B cell (primary cell): ENCODE results near the gene CFAP61. TPM values are rescaled to one million over a fixed set of nuclear protein-coding genes. Genes with fewer than 3 reads are reported as not detected.
A peak's percentile ranks its signal among the peaks of the same experiment; 100 is the strongest.
"Not testable (repeated sequence)": the region's sequence is repeated elsewhere in the genome, so short reads cannot be mapped to it uniquely, and the experiment has no call there.

Source experiments
- ATAC-seq: fragments of 200-7000 bp; cut with Tn5 transposase; one replicate; pipeline ENCODE4 v1.10.0; 2021; ENCODE audit warnings: low read depth, mild to moderate bottlenecking, moderate number of reproducible peaks, moderate library complexity
- CTCF ChIA-PET: fragments of 350-600 bp; sonication (Branson Sonifier 250); formaldehyde crosslinking; loops from one replicate; lab custom pipeline; 2021; ENCODE audit warnings: antibody characterized with exemption, inconsistent platforms; lab: Charles Lee
- POLR2A ChIA-PET: fragments of 350-600 bp; sonication (Branson Sonifier 250); formaldehyde crosslinking; loops from one replicate; lab custom pipeline; 2021; ENCODE audit warnings: antibody characterized with exemption; lab: Charles Lee
- DNase-seq: peaks from one replicate; pipeline ENCODE4 v3.0.0; 2013
- H2AFZ ChIP-seq: 2 replicates; pipeline ENCODE4 v1.6.1; 2012; ENCODE audit warnings: mild to moderate bottlenecking, low read depth, low read length; ENCODE audit not compliant: insufficient read depth, poor library complexity, severe bottlenecking
- H3K27ac ChIP-seq, 2 donors: 1 replicate in 1 of 2; 2 replicates in 1 of 2; pipeline ENCODE4 v1.5.1; 2012 to 2013; ENCODE audit warnings: low read length in 2 of 2, mild to moderate bottlenecking in 2 of 2, moderate library complexity in 1 of 2
- H3K27me3 ChIP-seq, 4 experiments: fragments of 200-600 bp in 1 of 4; sonication (generic) in 1 of 4; replicated peaks in 1 of 4; 1 replicate in 2 of 4; 2 replicates in 2 of 4; pipeline versions ENCODE4 v1.6.1 to v1.7.0; 2013 to 2016; ENCODE audit warnings: low read length in 3 of 4, mild to moderate bottlenecking in 2 of 4, mixed read lengths in 1 of 4, moderate library complexity in 1 of 4; ENCODE audit not compliant: insufficient read depth in 4 of 4, control insufficient read depth in 3 of 4; ENCODE audit errors: control extremely low read depth in 1 of 4
- H3K36me3 ChIP-seq, 2 experiments: replicated peaks in 1 of 2; 1 replicate in 1 of 2; 2 replicates in 1 of 2; pipeline versions ENCODE4 v1.6.1 to v1.7.1; 2013; ENCODE audit warnings: low read length in 1 of 2; ENCODE audit not compliant: insufficient read depth in 2 of 2, control insufficient read depth in 1 of 2; ENCODE audit errors: control extremely low read depth in 1 of 2, extremely low read depth in 1 of 2
- H3K4me1 ChIP-seq, 2 donors: fragments of 200-600 bp in 1 of 2; sonication (generic) in 1 of 2; 1 replicate in 1 of 2; 2 replicates in 1 of 2; pipeline versions ENCODE4 v1.5.1 to v1.6.1; 2013 to 2017; ENCODE audit warnings: low read length in 2 of 2; ENCODE audit not compliant: control insufficient read depth in 2 of 2, insufficient read depth in 2 of 2
- H3K4me2 ChIP-seq: replicated peaks from 2 replicates; pipeline ENCODE3; 2012; ENCODE audit warnings: mild to moderate bottlenecking, low read depth, low read length; ENCODE audit not compliant: poor library complexity, severe bottlenecking
- H3K4me3 ChIP-seq, 5 experiments: fragments of 200-600 bp in 1 of 5; sonication (generic) in 1 of 5; 1 replicate in 3 of 5; 2 replicates in 2 of 5; pipeline versions ENCODE4 v1.5.1 to v1.7.0; 2011 to 2016; ENCODE audit warnings: low read length in 4 of 5, mild to moderate bottlenecking in 4 of 5, low read depth in 2 of 5, control low read depth in 1 of 5, moderate library complexity in 1 of 5; ENCODE audit not compliant: insufficient read depth in 1 of 5; ENCODE audit errors: control extremely low read depth in 1 of 5, extremely low read depth in 1 of 5
- H3K79me2 ChIP-seq: fragments of 200-600 bp; sonication (generic); one replicate; pipeline ENCODE4 v1.6.0; 2016; ENCODE audit warnings: low read length; ENCODE audit not compliant: control insufficient read depth, insufficient read depth
- H3K9ac ChIP-seq: fragments of 200-600 bp; sonication (generic); 2 replicates; pipeline ENCODE4 v1.6.1; 2017; ENCODE audit warnings: mild to moderate bottlenecking, low read length, moderate library complexity
- H3K9me3 ChIP-seq, 3 donors: one replicate each; pipeline versions ENCODE4 v1.6.1 to v1.7.1; 2013; ENCODE audit warnings: low read length in 2 of 3; ENCODE audit not compliant: control insufficient read depth in 2 of 3, insufficient read depth in 1 of 3; ENCODE audit errors: control extremely low read depth in 1 of 3
- H4K20me1 ChIP-seq: 2 replicates; pipeline ENCODE4 v1.6.0; 2012; ENCODE audit warnings: mild to moderate bottlenecking, low read length; ENCODE audit not compliant: insufficient read depth, control insufficient read depth, poor library complexity, severe bottlenecking
- H3K27ac Mint-ChIP-seq: one replicate; pipeline ENCODE4 v1.8.0; 2021; ENCODE audit warnings: mixed read lengths
- H3K27me3 Mint-ChIP-seq: one replicate; pipeline ENCODE4 v1.8.0; 2021; ENCODE audit warnings: mixed read lengths
- H3K4me1 Mint-ChIP-seq: one replicate; pipeline ENCODE4 v1.8.0; 2021; ENCODE audit warnings: mixed read lengths
- H3K4me3 Mint-ChIP-seq: one replicate; pipeline ENCODE4 v1.8.0; 2021; ENCODE audit warnings: mixed read lengths
- H3K9me3 Mint-ChIP-seq: one replicate; pipeline ENCODE4 v1.8.0; 2022; ENCODE audit warnings: mixed read lengths; ENCODE audit not compliant: insufficient read depth
- CTCF ChIP-seq: fragments of 200-600 bp; IDR thresholded peaks from one replicate; pipeline ENCODE4 v1.8.0; 2022; ENCODE audit warnings: antibody characterized with exemption, mild to moderate bottlenecking
- EZH2 ChIP-seq: IDR thresholded peaks from 2 replicates; pipeline ENCODE4 v1.6.1; 2012; ENCODE audit warnings: borderline replicate concordance, low read depth, mild to moderate bottlenecking, moderate library complexity, low read length; ENCODE audit not compliant: insufficient read depth, poor library complexity, severe bottlenecking
- WGBS: methylation state at CpG from one replicate; pipeline ENCODE4 v1.1.5; 2013; ENCODE audit warnings: missing lambda C conversion rate; ENCODE audit not compliant: insufficient coverage; 5-methylcytosine and 5-hydroxymethylcytosine counted together
- intact Hi-C: fragments of 100-400 bp; cut with micrococcal nuclease; formaldehyde crosslinking; loops from one replicate; pipeline ENCODE4 v1.10.0; 2022
- polyA plus RNA-seq: library from polyadenylated mRNA; depleted of rRNA; stranded (reverse); fragments of >200 nt; gene quantifications from 2 replicates; pipeline ENCODE4 v1.2.3, GENCODE V29; 2012
- total RNA-seq, 2 donors: library from RNA; stranded (reverse); fragments of 120-200 nt in 1 of 2; gene quantifications; 1 replicate in 1 of 2; 2 replicates in 1 of 2; pipeline versions ENCODE4 v1.2.3 to v1.2.4, GENCODE V29; 2013 to 2022

CFAP61 gene
- total and polyA plus RNA-seq, 2 donors (not counting 1 experiment from before 2014, with no cell fraction given) = not detected

GRCh38 chr20:20003031-20003954 is 49.0 kb upstream of the CFAP61 start:
- Mint-ChIP-seq H3K27me3 (peaks cover 44% of the 10 kb centered on the region), H3K27ac (no peak overlapping the region), H3K4me3 (peak overlapping the region; percentile 76), H3K4me1 (peaks cover 13% of the 10 kb centered on the region), H3K9me3 (no peaks in the 10 kb centered on the region)
- Histone ChIP-seq H3K9me3 (no peaks in the 10 kb centered on the region), H3K27ac (no peak overlapping the region), H3K4me1 (peaks cover 13 to 15% of the 10 kb centered on the region in 2 donors), H3K36me3 (no peaks in the 10 kb centered on the region), H3K79me2 (no peaks in the 10 kb centered on the region), H3K9ac (peak overlapping the region; percentile 46), H3K4me3 (peak overlapping the region in 4 of 5 experiments; percentile 1 to 45 (median 28)), H4K20me1 (no peaks in the 10 kb centered on the region), H3K4me2 (peak overlapping the region; percentile 66), H3K27me3 (peaks cover 0 to 25% (median 1%) of the 10 kb centered on the region in 4 experiments), H2AFZ (peak overlapping the region; percentile 48)
- intact Hi-C loops = no loop called here
- ATAC-seq (peak; percentile 21), DNase-seq (peak; percentile 44)
- CTCF ChIA-PET = interaction anchor here (0.7 to 0.9 kb wide), 3 partner anchors 9 to 297 kb away, joined by 3 to 5 read pairs (median 3); no protein-coding TSS in a partner anchor
- TF ChIP-seq EZH2 (no peak), CTCF (no peak)
- POLR2A ChIA-PET = no interaction called here
- WGBS = 22% methylated on average over 10 of the region's 23 CpGs

GRCh38 chr20:20003955-20004322 is 48.4 kb upstream of the CFAP61 start:
- Histone ChIP-seq H3K9ac (peak overlapping the region; percentile 46), H3K4me2 (peak overlapping the region; percentile 66)

More at GRCh38 chr20:20003955-20004322, 48.4 kb upstream of the CFAP61 start:
- H3K27ac ChIP-seq, H3K79me2 ChIP-seq, H3K9me3 Mint-ChIP-seq, H4K20me1 ChIP-seq, intact Hi-C loops, ATAC-seq, CTCF ChIA-PET, H3K9me3 ChIP-seq, H3K27ac Mint-ChIP-seq, DNase-seq, H3K36me3 ChIP-seq: not testable (repeated sequence)
- H2AFZ ChIP-seq = peak overlapping the region; percentile 48
- Mint-ChIP-seq H3K27me3 (peaks cover 45% of the 10 kb centered on the region), H3K4me1 (peaks cover 13% of the 10 kb centered on the region), H3K4me3 (peak overlapping the region; percentile 76)
- peaks cover 0 to 25% (median 1%) of the 10 kb centered on the region in 4 experiments for H3K27me3 ChIP-seq
- H3K4me3 ChIP-seq = peak overlapping the region in 4 of 5 experiments; percentile 1 to 45 (median 28)
- WGBS = 95% methylated on average over 5 of the region's 6 CpGs
- POLR2A ChIA-PET = interaction anchor here (0.6 kb wide), 1 partner anchor 85 kb away, joined by 8 read pairs; no protein-coding TSS in a partner anchor
- peaks cover 13 to 15% of the 10 kb centered on the region in 2 donors for H3K4me1 ChIP-seq
